NCI-H1092 (cell line): Measurements from ENCODE around the gene MYOM3.

ENCODE experiments used
- DNase-seq: peaks from one replicate; lab custom pipeline; 2025; lab: John Stamatoyannopoulos, UW

The MYOM3 gene

DNA sequence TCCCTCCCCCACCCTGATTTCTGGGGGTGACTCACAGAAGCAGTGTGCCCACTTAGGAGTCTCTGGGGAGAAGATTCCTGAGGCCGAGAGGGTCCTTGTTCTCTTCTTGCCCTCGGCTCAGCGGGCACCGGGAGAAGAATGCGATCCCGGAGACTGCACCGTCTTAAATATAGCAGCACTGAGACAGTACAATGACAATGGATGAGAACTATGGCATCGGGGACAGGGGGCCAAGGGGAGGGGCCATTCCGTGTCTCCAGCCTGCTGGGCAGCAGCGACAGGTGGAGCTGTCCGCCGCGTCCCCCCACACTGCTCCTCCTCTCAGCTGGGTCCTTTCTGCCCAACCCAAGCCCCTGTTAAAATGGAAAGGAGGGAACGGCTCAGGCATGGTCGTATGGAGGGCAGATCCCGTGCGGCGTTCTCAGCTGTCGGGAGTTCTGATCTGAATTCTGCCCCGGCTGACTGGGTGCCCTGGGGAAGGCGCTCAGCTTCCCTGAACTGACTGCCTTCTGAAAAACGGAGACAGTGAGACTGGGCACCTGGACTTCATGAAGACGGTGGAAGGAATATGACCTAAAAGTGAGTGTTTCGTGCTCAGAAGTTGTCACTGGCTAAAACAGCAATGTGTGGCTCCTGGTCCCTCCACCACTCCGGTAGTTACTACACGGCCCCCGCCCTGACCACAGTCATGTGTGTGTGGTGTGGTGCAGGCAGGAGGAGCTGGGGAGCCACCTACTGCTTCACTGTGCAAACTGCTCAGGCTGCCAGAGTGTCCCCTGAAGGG is at the start of gene MYOM3:
MYOM3 (minus strand) TSS at position 140 of the 784 bp plus-strand sequence. CDS start 3,499 bp downstream, outside the sequence.
- peak; percentile 29 for DNase-seq

DNA sequence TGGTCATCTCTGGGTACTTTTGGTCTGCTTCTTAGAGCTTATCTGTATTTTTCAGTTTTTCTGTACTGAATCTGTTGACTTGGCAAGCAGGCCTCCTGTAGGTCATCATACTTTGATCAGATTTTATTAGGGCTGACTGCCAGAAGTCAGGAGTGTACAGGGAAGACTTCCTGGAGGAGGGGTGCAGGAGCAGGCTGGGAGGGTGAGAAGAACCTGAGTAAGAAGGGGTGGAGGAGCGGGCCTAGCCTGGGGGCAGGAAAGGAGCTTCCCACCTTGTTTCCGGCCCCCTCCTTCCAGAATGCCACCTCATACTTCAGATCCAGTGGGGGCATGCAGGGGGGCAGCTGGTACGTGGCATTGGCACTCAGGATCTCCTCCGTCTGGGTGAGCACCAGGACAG is 49.3 kb upstream of the MYOM3 start:
- no peak for DNase-seq

DNA sequence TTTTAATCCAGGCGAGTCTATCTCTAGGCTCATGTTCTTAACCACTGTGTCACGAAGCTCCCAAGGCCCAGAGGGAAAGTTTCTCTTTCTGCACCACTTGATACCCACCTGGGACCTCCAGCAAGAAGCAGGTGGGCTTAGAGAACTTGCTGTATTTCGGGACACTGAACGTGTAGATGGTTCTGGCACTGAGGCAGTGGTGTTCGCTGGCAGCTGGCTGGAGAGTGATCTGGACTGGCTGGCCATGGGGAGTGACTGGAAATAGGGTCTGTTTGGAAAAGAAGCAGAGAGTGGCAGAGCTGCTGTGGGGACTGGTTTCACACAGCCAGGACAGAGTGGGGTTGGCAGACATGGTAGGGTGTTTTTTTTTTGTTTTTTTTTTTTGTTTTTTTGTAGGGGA is 47.4 kb upstream of the MYOM3 start:
- DNase-seq = no peak

DNA sequence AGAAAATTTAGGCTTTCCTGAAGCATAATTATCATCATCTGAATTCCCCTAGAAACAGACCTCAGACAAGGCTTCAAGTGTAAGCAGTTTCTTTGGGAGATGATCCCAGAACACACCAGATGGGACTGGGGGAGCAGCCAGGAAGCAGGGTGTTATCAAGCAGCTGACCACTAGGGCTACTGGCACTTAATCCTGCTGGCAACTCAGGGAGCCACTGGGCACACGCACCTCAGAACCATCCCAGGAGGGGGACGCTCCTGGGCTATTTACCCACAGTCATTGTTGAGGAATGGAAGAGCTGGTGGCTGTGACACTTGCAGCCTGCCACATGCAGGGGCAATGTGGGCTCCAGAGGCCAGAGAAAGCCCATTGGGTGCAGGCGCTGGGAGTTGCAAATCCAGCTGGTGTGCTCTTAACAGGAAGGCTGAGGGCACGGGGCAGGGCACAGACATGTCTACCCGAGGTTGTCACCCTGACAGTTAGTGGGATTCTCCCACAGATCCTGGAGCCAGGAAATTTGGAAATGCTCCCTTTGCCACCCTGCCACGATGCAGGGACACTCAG is 46.1 kb upstream of the MYOM3 start:
- no peak for DNase-seq

DNA sequence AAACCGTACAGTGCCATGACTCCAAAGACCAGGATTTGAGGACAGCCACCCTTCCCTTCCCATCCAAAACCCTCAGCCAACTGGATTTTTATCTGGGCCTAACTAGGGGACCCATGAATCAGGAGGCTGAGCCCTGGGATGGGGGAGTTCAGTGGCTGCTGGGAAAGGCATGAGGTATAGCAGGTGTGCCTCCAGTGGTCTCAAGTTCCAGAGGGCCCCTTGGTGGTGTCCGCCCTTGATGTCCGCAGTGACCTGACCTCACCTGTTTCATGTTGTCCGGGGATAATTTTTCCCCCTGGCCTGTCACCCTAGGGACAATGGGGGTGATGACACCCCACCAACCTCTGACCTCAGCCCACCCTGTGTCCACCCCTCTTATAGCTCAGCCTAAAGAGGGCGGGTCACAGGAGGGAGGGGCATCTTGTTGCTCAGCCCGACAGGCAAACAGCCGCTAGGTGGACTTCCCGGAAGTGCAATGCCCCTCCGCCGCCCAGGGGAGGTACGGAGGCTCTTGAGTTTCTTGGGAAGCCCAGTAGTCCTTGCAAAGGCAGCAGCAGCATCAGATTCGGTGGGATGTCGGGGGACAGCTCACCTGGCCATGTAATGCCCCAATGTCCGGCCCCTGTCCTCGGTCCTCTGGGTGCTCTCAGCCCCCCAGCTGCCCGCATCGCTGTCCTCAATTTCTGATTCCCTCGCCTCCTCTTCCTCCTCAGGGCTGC is 44.8 kb upstream of the MYOM3 start:
- DNase-seq = no peak

DNA sequence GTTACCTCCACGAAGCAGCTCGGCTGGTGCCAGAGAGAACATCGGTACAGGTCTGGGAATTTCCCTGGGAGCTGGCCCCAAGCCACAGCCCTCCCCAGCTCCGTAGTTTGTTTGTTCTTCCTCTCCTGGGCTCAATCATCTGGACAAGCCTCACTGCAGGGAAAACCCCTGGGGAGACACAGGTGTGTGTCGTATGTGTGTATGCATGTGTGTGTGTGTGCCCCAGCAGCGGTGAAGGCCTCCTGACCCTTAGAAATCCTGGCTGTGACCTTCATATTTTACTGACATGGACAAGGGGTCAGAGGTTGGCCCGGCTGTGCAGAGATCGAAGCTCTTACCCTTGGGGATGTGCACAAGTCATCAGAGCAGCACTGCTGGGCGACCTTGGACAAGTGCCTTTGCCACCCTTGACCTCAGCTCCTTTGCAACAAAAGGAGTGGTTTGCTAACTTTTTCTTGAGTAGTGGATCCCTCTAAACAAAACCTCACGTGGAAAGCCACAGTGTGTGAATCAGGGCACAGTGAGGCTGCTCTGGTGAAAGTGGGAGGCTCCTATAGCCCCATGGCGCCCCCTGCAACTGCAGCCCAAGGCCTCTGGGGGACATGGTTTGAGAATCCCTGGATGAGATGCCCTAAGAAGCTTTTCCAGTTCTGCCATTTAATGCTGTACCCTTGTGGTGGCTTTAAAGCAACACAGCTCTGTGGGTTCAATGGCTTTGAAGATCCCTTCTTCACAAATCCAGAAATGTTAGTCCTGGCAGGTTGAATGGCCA is 43.3 kb upstream of the MYOM3 start:
- peak; percentile 38 for DNase-seq

DNA sequence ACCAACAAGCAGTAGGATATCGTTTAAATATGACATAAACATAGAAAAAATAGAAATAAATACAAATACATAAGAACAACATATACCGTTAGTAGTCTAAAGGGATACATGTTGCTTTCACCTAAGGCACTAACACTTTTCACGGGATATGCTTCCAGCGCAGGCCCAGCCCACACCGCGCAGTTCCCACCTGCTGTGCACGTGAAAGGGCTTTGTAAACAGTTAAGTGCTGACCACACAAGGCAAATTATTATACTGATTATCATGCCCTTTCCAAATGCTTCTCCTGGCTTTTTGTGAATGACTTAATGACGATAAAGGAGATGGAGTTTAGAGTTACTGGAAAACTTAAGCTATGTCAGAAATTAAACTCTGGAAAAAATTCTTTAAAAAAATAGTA is 42.3 kb upstream of the MYOM3 start:
- peak; percentile 16 for DNase-seq

DNA sequence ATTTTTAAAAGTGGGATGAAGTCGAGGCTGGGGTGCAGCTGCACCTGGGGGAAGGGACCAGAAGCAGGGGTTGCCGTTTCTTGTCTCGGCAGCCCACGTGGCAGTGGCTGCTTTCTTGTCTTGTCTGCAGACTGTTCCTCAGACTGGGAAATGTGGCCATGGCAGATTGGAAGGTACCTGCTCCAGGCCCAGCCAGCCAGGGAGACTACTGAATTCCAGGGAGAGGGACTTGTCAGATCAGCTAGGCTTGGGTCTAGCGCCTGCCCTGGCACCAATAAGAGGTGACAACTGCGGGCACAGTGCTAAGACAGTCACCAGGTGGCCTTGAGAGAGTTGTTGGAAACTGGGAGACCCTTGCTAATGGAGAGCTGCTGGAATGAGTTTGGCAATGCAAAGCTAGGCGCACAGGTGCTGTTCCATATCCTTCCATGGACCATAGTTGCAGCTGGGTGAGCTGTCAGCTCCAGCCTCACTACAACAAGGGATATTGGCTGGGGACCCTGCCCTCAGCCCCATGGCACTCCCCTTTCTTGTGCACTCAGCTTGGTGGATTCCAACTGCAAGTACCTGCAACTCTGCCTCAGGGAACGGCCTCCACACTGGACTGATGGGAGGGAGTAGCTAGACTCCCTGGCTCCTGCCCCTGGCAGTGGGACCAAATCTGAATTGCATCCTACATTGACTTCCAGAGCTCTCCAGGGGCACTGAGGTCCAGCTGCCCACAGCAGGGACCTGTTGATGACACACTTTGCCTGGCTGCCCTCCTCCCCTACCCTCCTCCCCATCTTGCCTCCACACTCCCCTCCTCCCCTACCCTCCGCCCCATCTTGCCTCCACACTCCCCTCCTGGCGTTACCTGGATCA is 40.9 kb upstream of the MYOM3 start:
- no peak for DNase-seq

DNA sequence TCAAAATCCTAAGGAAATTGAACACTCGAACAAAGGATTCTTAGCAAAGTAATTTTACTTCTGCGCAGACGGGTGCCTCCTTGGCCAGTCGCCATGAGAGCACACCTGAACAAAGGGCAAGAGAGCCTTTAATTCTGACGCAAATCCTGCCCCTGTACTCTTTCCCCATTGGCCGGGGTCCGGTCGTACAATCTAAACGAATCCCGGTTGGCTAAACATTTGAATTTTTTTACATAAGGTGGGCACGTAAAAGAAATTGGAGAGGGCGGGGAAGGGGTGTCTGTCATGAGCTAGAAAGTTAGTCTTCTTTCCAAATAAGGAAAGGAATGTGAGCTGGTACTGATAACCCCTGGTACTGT is 39.2 kb upstream of the MYOM3 start:
- no peak for DNase-seq

DNA sequence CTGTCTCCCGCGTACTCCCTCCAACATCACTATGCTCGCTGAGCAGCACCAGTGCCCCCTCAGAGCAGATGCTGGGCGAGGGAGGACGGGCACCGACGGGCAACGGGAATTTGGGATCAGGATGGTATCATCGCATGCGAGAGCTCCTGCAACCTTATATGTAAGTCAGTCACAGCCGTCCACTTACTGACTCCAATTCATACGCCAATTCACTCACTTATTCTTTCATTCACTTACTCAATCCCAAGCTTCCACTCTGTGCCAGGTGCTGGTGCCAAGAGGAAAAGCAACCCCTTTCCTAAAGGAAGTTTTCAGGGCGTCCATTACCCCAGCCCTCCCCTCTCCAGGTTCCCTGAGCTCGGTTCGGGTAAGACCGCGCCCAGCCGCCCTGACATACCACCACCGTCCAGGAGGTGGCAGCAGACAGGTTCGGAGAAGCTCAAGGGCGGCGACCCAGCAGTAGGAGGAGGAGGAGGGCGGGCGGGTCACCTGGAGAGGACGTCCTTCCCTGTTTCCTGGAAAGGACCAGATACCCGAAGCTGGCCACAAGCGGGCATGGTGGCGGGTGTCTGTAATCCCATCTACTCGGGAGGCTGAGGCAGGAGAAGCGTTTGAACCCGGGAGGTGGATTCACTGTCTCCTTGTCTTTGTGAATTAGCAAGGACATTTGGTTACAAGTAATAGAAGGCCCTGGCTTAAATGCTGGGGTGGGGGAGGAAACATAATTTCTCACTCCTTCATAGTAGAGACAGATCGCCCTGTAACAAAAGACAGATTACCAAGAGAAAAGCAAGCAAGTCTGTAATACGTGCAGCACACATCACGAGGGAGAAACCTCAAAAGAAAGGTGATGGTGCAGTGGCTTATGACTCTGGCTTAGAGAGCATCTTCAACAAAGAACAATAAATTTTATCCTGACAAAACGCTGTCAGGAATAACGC is 38.6 kb upstream of the MYOM3 start:
- DNase-seq = peak; percentile 77

DNA sequence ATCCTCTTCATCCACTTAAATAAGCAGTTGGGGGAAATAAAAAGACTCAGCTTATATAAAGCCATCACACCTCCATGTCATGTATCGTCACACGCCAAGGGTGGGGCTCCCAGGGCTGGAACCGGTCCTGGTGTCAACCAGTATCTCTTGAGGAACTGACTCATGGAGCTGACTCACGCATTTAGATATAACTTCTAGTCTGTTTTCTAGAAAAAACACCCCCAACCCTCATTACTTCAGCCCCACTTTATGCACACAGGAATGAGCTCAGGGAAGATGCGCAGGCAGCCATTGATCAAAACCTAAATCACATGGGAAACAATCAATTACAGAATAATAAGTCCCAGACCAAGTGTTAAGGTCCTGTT is 37.9 kb upstream of the MYOM3 start:
- no peak for DNase-seq

DNA sequence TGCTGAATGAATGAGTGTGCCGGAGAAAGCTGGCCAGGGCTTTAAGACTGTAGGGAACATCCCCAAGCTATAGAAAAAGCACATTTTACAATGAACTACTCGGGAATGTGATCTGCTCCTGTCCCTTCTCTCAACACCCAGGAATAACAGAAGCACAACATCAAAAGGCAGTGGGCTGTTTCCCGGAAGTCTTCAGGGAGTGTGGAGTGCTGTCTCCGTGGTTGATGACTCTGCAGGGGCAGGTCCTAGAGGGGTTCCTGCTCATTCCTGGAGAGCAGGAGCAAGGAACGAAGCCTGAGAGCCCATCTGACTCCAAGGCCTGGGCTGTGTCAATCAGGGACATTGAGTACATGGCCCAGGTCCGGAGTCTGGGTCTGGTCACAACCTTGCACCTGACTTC is 35.9 kb upstream of the MYOM3 start:
- DNase-seq = no peak

DNA sequence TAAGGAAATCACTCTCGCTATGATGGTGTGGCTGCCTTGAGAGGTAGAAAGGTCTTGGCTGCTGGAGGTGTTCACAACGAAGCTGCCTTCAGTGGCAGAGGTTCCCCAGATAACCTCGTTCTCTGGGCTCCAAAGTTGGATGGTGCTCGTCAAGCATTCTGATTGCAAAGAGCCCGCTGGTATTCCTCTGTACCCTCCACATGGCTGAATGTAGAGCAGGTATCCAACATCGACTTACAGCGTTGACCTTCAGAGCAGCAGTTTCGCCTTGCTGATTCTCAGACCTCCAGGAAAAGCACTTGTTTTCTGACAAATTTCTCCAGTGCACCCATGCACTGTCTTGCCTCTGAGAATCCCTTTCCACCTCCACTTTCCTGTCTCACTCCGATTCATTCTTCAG is 35.3 kb upstream of the MYOM3 start:
- DNase-seq = no peak

DNA sequence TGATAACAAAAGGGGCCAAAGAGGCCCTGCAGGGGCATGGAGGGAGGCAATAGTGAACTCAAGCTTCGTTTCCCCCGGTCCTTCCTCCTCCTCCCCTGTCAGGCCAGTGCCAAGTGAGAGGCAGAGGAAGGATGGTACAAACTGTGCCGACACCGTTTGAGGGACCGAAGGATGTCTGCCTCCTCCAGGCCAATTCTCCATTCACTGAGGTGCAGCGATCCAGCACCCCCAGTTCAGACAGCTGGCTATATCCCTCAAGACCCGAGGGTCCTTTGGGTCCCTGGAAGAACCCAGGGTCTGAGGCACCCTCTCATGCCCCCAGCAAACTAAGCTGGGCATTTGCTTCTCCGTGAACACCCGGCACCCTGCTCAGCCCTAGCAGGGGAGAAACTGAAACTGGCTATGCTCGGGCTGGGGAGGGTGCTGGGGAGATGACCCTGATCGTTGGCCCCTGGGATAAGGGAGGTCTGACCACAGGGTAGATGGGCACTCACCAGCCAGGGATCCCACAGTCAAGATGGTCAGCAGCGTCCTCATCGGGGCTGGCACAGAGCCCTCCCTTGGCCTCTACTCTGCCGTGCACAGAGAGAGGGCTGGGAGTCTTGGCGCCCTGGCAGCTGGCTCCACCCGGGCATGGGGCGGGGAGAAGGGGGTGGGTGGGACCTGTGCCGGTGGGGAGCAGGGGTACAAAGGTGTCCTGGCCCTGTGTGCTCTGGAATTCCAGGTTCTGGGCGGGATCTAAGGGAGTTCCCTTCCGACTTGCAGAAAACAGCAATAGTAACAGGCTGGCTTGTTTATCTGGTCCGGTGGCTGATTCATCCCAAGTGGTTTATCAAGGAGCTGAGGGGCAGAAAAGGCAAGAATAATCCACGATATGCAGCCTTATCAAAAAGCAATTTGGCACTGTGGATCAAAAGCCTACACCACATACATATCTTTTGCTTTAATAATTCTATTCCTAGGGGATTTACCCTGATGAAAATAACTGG is 30.9 kb upstream of the MYOM3 start, which contains the start of gene IL22RA1:
IL22RA1 (minus strand) TSS at position 595 of the 989 bp plus-strand sequence; CDS start at position 537, 58 bp downstream.
- no peak for DNase-seq

DNA sequence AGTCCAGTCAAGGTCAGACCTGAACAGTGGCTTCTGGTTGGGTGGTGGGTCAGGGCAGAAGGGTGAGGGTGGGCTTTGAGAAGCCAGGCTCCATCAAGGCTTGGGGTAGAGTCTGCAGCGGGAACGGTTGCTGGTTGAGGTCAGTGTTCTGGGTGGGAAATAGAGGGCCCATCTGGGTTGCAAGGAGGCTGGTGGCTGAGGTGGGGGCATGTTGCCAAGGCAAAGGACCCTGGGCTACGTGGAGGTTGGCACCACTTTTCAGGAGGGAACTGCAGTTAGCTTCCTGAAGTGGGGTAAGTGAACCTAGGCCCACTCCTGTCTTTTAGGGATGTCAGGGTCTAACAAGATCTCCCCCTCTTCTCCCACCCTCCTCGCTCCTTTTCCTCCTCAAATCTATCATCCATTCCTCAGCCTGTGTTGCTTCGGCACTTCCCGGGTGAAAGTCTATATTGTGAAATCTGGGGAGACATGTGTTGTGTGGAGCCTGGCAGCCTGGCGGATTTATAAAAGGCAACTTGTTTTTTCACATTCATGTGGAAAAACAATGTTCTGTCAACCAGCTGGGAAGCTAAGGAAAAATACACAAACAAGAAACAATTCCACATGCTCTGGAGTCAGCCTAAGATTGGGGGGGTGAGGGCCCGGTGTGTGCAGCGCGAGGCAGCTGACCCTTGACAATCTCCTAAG is 29.5 kb upstream of the MYOM3 start:
- DNase-seq = no peak

DNA sequence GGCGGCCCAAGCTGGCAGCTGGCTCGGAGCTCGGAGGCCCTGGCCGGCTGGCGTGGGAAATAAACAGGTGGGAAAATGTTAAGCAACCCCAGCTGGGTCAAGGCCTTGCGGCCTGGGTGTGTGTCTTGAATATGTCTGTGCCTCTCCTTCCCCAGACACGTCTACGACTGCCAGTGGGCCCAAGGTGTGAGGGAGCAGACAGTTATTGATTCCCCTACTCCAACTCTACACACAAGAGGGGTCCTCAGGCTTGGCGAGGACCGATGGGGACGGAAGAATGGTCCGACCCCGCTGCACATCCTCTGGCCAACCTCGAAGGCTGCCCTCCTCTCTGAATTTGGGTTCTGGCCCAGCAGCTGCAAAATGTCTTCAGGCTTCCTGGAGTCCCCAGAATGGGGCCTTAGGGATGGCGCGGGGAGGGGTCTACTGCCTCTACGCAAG is 28.8 kb upstream of the MYOM3 start:
- no peak for DNase-seq

DNA sequence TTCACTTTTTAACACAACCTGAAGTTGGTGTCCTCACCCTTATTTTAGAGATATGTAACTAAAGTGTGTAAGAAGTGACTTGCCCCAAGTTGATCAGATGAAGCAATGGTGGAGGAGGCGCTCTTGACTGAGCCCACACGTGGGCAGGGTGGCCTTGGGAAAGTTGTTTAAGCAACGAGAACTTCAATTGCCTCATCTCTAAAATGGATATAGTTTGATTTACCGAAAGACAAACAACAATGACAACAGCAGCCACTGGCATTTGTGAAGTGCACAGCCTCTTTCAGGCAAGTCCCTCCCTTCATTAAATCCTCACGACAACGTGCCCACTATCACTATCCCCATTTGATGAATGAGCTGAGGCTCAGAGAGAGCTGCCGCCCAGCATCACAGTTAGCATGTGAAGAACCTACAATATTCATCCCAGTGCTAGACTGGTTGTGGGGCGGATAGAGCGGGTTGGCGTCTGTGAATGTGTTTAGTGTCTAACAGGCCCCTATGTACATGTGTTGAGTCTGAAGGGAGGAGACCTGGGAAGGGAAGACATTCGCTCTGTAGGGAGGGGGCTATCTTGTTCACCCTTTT is 28.0 kb upstream of the MYOM3 start:
- DNase-seq = no peak

DNA sequence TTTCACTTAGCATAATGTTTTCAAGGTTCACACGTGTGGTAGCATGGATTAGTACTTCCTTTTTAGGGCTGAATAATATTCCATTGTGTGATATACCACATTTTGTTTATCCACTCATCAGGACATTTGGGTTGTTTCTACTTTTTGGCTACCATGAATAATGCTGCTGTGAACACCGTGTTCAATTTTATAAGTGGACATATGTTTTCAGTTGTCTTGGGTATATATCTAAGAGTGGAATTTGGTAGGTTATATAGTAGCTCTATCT is 27.2 kb upstream of the MYOM3 start:
- no peak for DNase-seq
